Astrocyte (in vitro differentiated cells and primary cell): Measurements from ENCODE around the gene SQOR.

Experiments used
- EZH2 ChIP-seq: IDR thresholded peaks from 2 replicates; pipeline ENCODE4 v1.6.1; 2012; ENCODE audit warnings: mild to moderate bottlenecking, low read length, inconsistent platforms; ENCODE audit not compliant: insufficient read depth
- TF ChIP-seq, protein P1 (sequence below): IDR thresholded peaks from 2 replicates; pipeline ENCODE4 v1.5.1; 2011; ENCODE audit warnings: low read depth, mild to moderate bottlenecking, inconsistent platforms, low read length, moderate library complexity; ENCODE audit not compliant: insufficient read depth

DNA sequence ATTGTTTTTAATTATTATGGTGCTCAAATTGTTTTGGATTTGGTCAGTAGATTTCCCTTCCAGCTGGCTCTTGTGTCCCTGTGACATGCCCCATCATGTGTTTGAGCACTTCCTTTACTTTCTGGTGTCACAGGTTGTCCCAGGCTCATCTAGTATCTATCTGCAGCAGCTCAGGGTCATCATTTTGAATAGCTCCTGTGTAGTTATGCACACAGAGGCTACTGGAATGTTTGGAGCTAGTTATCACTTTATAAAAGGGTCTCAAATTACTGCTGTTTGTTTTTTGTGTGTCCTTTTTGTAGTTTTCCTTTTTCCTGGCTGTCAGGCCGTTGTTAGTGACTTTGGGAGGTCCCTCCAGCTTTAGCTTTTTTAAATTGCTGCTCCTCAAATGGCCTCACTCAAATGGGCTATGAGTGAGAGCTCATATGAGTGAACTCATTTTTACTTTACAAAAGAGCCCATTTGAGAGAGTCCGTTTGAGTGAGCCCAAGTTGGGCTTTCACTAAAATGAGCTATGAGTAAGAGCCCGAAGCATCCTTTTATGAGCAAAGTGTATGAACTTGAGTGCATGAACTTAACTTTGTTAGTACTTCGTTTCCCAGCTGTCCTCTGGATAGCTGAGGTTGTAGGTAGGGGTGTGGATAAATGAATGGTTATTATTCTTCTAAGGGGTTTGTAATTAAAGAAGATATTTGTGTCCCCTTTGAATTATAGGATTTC is 43.8 kb downstream of the SQOR start:
- no peak for TF ChIP-seq EZH2
- TF ChIP-seq, protein P1, sequence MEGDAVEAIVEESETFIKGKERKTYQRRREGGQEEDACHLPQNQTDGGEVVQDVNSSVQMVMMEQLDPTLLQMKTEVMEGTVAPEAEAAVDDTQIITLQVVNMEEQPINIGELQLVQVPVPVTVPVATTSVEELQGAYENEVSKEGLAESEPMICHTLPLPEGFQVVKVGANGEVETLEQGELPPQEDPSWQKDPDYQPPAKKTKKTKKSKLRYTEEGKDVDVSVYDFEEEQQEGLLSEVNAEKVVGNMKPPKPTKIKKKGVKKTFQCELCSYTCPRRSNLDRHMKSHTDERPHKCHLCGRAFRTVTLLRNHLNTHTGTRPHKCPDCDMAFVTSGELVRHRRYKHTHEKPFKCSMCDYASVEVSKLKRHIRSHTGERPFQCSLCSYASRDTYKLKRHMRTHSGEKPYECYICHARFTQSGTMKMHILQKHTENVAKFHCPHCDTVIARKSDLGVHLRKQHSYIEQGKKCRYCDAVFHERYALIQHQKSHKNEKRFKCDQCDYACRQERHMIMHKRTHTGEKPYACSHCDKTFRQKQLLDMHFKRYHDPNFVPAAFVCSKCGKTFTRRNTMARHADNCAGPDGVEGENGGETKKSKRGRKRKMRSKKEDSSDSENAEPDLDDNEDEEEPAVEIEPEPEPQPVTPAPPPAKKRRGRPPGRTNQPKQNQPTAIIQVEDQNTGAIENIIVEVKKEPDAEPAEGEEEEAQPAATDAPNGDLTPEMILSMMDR, result no peak
